Measurements from ENCODE around the gene SHMT2. TPM values are rescaled to one million over a fixed set of nuclear protein-coding genes. Genes with fewer than 3 reads are reported as not detected.
A peak's percentile ranks its signal among the peaks of the same experiment; 100 is the strongest.
"Not testable (repeated sequence)": the region's sequence is repeated elsewhere in the genome, so short reads cannot be mapped to it uniquely, and the experiment has no call there.

SHMT2 gene
- total RNA-seq, 1 experiment from 2014 or later: 291 TPM

DNA sequence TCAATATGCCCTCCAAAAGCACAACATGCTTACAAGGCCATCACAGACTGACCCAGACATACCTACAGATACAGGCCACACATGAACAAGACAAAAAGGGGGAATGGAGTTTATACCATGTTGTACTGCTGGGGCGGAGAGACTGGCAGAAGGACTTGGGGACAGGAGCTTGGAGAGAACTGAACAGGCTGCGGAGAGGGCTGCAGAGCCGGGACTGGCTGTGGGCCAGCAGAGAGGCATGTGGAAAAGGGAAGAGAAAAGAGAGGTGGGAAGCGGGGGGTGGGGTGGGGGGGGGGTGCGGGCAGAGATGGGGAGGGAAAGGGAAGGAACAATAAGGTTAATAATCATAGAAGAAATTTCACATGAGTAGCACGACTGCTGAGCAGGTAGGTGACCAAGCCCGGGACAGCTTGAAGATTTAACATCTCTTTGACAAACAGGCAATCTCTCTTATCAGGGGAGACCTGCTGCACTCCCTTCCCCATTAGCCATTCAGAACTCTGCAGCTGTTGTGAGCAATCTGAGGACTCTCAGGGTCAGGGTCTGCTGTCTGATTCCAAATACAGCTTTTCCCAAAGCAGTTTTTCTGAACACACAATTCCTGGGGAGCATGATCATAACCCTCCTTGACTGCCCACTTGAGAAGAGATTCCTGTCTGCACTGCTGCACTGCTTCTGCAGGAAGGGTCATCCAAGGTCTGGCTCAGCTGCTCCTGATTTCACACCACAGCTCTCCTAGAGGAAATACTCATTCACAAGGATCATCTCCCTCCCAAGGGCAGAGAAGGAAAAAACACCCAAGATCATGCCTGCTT lies 43.0 kb downstream of the SHMT2 start:
- in situ Hi-C loops (cut with HindIII; ENCODE audit: low pct_unique_long_range_greater_than_20kb, low sequenced_read_pairs): no loop called here
- no peak for DNase-seq (ENCODE audit: low read depth)

GRCh38 chr12:57273516-57273915 lies 44.0 kb downstream of the SHMT2 start:
- in situ Hi-C loops (cut with HindIII; ENCODE audit: low pct_unique_long_range_greater_than_20kb, low sequenced_read_pairs): no loop called here
- DNase-seq (ENCODE audit: low read depth): no peak

- in situ Hi-C loops (cut with HindIII; ENCODE audit: low pct_unique_long_range_greater_than_20kb, low sequenced_read_pairs); DNase-seq (ENCODE audit: low read depth): not testable (repeated sequence)
Observed at GRCh38 chr12:57276233-57276632, 46.7 kb downstream of the SHMT2 start.

DNA sequence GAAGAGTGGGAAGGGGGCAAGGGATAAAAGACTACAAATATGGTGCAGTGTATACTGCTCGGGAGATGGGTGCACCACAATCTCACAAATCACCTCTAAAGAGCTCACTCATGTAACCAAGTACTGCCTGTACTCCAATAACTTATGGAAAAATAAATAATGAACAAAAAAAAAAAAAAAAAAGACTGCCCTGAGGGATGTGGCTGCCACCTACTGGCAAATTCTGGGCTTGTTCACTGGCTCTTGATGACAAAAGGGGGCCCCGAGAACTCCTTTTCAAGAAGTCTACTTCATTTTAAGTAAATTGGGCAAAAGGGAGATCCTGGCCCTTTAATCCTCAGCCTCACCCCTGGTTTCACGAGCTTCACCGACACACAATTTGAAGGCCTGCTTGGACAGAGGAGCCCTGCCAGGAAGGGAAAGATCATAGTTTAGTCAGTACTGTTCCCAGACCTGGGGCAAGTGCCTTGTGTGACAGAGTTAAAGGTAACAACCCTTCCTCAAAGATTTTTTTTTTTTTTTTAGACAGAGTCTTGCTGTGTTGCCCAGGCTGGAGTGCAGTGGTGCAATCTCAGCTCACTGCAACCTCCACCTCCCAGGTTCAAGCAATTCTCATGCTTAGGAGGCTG lies 47.5 kb downstream of the SHMT2 start:
- in situ Hi-C loops (cut with HindIII; ENCODE audit: low pct_unique_long_range_greater_than_20kb, low sequenced_read_pairs): no loop called here
- peak; percentile 38 for DNase-seq (ENCODE audit: low read depth)

DNA sequence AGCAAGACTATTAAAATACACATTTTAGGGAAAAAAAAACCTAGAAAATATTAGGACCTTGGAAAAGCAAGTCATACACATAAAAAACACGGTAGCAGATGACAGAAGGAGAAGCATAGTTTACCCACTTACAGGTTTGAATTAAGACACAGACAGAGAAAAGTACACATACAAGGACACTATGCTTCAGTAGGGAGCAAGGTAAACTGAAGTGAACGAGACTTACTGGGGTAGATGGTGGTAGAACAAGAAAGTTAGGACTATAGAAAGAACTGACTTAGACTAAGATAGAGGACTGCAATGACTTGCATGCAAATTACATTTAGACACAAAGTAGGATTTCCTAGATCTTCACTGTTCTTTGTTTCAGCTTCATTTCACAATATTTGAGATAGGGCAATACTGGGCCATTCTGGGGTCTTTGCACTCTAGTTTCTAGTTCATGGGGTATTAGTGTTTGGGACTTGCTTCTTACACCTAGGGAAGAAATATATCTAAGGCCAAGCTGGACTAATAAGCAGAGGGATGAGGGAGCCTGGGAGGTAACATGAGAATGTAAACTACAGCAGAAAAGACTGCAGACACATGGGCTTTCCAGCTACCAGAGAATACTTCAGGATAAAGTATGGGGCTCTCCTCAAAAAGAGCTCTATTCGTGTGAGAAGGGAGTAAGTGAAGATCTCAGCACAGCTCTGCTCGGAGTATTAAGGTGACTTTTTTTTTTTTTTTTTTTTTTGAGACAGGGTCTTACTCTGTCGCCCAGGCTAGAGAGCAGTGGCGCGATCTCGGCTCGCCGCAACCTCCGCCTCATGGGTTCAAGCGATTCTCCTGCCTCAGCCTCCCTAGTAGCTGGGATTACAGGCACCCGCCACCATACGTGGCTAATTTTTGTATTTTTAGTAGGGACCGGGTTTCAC lies 49.2 kb downstream of the SHMT2 start:
- in situ Hi-C loops (cut with HindIII; ENCODE audit: low pct_unique_long_range_greater_than_20kb, low sequenced_read_pairs): no loop called here
- no peak for DNase-seq (ENCODE audit: low read depth)

- in situ Hi-C loops (cut with HindIII; ENCODE audit: low pct_unique_long_range_greater_than_20kb, low sequenced_read_pairs): no loop called here
Observed at GRCh38 chr12:57280211-57281062, 50.9 kb downstream of the SHMT2 start.

DNA sequence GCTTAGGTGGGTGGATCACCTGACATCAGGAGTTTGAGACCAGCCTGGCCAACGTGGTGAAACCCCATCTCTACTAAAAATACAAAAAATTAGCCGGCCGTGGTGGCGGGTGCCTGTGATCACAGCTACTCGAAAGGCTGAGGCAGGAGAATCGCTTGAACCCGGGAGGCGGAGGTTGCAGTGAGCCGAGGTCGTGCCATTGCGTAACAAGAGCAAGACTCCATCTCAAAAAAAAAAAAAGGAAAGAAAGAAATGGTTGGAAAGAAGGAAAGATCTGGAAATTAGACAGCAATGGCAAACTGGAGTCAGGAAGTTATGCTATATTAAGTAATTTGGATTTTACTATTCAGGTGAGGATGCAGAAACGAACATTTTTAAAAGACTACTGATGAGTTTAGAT lies 52.6 kb downstream of the SHMT2 start:
- DNase-seq (ENCODE audit: low read depth); in situ Hi-C loops (cut with HindIII; ENCODE audit: low pct_unique_long_range_greater_than_20kb, low sequenced_read_pairs): not testable (repeated sequence)

More at GRCh38 chr12:57280211-57281062, 50.9 kb downstream of the SHMT2 start:
- peak; percentile 94 for DNase-seq (ENCODE audit: low read depth)

Other genes starting within 250 kb of the SHMT2 start
- 2.2 and 3.1 TPM in 2 replicates for gene ZBTB39, start 223.2 kb upstream of the SHMT2 start, total RNA-seq (2014; rRNA removed; shearing (Covaris generic); ENCODE audit: low replicate concordance)
- gene TAC3, start 213.2 kb upstream of the SHMT2 start, total RNA-seq (2014; rRNA removed; shearing (Covaris generic); ENCODE audit: low replicate concordance): not detected in 2 replicates
- gene MYO1A, start 179.6 kb upstream of the SHMT2 start, total RNA-seq (2014; rRNA removed; shearing (Covaris generic); ENCODE audit: low replicate concordance): not detected in 2 replicates
- 23.1 and 23.8 TPM in 2 replicates for gene NEMP1, start 150.9 kb upstream of the SHMT2 start, total RNA-seq (2014; rRNA removed; shearing (Covaris generic); ENCODE audit: low replicate concordance)
- gene NAB2, start 140.6 kb upstream of the SHMT2 start, total RNA-seq (2014; rRNA removed; shearing (Covaris generic); ENCODE audit: low replicate concordance): 15.1 and 35.8 TPM in 2 replicates
- gene STAT6, start 118.3 kb upstream of the SHMT2 start, total RNA-seq (2014; rRNA removed; shearing (Covaris generic); ENCODE audit: low replicate concordance): 98.6 and 107 TPM in 2 replicates
- 23.5 and 28.4 TPM in 2 replicates for gene LRP1, start 101.2 kb upstream of the SHMT2 start, total RNA-seq (2014; rRNA removed; shearing (Covaris generic); ENCODE audit: low replicate concordance)
- gene LRP1-AS, start 82.1 kb upstream of the SHMT2 start, total RNA-seq (2014; rRNA removed; shearing (Covaris generic); ENCODE audit: low replicate concordance): not detected in 2 replicates
- gene NXPH4, start 12.9 kb upstream of the SHMT2 start, total RNA-seq (2014; rRNA removed; shearing (Covaris generic); ENCODE audit: low replicate concordance): 0.54 TPM in 1 of 2 replicates, not detected in the other
- gene STAC3, start 21.5 kb downstream of the SHMT2 start, total RNA-seq (2014; rRNA removed; shearing (Covaris generic); ENCODE audit: low replicate concordance): 0.95 TPM in 1 of 2 replicates, not detected in the other
- 22.8 and 27.5 TPM in 2 replicates for gene R3HDM2, start 201.3 kb downstream of the SHMT2 start, total RNA-seq (2014; rRNA removed; shearing (Covaris generic); ENCODE audit: low replicate concordance)
- gene INHBC, start 205.1 kb downstream of the SHMT2 start, total RNA-seq (2014; rRNA removed; shearing (Covaris generic); ENCODE audit: low replicate concordance): not detected in 2 replicates
- not detected in 2 replicates for gene INHBE, start 225.6 kb downstream of the SHMT2 start, total RNA-seq (2014; rRNA removed; shearing (Covaris generic); ENCODE audit: low replicate concordance)
- 0.57 and 1.8 TPM in 2 replicates for gene GLI1, start 230.1 kb downstream of the SHMT2 start, total RNA-seq (2014; rRNA removed; shearing (Covaris generic); ENCODE audit: low replicate concordance)